GM19025 (cell line): Measurements from ENCODE around the gene ARFIP2.

Experiments used
- ATAC-seq: cut with Tn5 transposase; IDR thresholded peaks from one replicate; pipeline ENCODE4 v1.9.1; 2021; ENCODE audit warnings: mild to moderate bottlenecking, low read depth, moderate library complexity; ENCODE audit not compliant: unreplicated experiment

ARFIP2 gene

GRCh38 chr11:6448574-6448973, 32.6 kb downstream of the ARFIP2 start:
- ATAC-seq = no peak

GRCh38 chr11:6443269-6444003, 37.7 kb downstream of the ARFIP2 start:
- ATAC-seq = no peak

GRCh38 chr11:6442441-6442840, 38.7 kb downstream of the ARFIP2 start:
- ATAC-seq = no peak

- no peak for ATAC-seq
Observed at GRCh38 chr11:6440906-6441358, 40.2 kb downstream of the ARFIP2 start, which contains the start of gene HPX. HPX (minus strand) TSS chr11:6440987; CDS start chr11:6440963, 24 bp downstream.

- ATAC-seq = no peak
Observed at GRCh38 chr11:6438979-6439571, 42.1 kb downstream of the ARFIP2 start.

- no peak for ATAC-seq
Observed at GRCh38 chr11:6437993-6438392, 43.1 kb downstream of the ARFIP2 start.

GRCh38 chr11:6437423-6437822, 43.7 kb downstream of the ARFIP2 start:
- no peak for ATAC-seq

GRCh38 chr11:6433998-6434660, 47.0 kb downstream of the ARFIP2 start:
- no peak for ATAC-seq

- ATAC-seq = no peak
Observed at GRCh38 chr11:6431861-6432260, 49.3 kb downstream of the ARFIP2 start.

- no peak for ATAC-seq
Observed at GRCh38 chr11:6427516-6427915, 53.6 kb downstream of the ARFIP2 start.
